ENCODE measurements around the gene UPK1B.

DNA sequence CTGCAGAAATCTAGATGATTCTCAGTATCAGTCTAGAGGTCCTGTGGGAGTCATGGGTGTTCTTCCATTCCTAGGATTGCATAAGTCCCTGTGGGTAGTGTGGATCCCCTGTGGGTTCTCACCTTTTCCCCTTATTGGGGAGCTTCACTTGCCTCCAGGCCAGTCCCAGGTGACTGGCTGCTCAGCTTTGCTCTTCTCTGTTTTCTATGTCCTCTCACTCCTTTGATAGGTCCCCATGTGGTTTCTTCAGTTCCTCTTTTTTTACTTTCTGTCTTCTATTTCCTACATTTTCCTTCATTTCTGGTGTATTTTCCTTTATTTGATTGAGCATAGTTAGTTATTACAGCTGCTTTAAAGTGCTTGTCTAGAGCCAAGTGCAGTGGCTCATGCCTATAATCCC, 16.5 kb upstream of the UPK1B start:
- TF ChIP-seq POLR2A (IDR thresholded peaks at IDR 0.05; ENCODE audit: low read depth, low read length) (no peak), POLR2AphosphoS5 (IDR thresholded peaks at IDR 0.05; ENCODE audit: low read depth, low read length) (no peak), TAF1 (IDR thresholded peaks at IDR 0.05; ENCODE audit: borderline replicate concordance, low read depth, low read length) (no peak)

Data from GM12892 (cell line).